ENCODE results near the gene RGS7. TPM values are rescaled to one million over a fixed set of nuclear protein-coding genes. Genes with fewer than 3 reads are reported as not detected.

The RGS7 gene
- total and polyA plus RNA-seq, 2 of the 4 experiments (the other 2 are of a cell fraction): 0.58 to 0.72 TPM

GRCh38 chr1:241143765-241144442 is 213.1 kb downstream of the RGS7 start:
- Histone ChIP-seq H3K23ac (ENCODE audit: low read depth, low read length) (no peak overlapping the region), H3K4me1 (ENCODE audit: control insufficient read depth, insufficient read depth, low read length) (no peaks in the 10 kb centered on the region), H3K4ac (ENCODE audit: low read depth, low read length) (no peak overlapping the region), H2BK20ac (ENCODE audit: low read depth, low read length) (no peak overlapping the region), H4K8ac (ENCODE audit: low read depth in 2 of 2, low read length in 2 of 2) (no peak overlapping the region), H2BK120ac (ENCODE audit: low read depth, low read length) (no peak overlapping the region), H4K20me1 (ENCODE audit: insufficient read depth, low read length) (no peaks in the 10 kb centered on the region), H2AK5ac (ENCODE audit: low read depth, low read length) (no peak overlapping the region), H2BK5ac (ENCODE audit: low read depth, low read length, poor library complexity, severe bottlenecking) (no peak overlapping the region), H4K91ac (ENCODE audit: insufficient read depth, low read depth, low read length) (no peak overlapping the region), H3K9me1 (ENCODE audit: insufficient read depth, low read length) (no peaks in the 10 kb centered on the region), H3K9me3 (ENCODE audit: control insufficient read depth, insufficient read depth, low read length) (peaks cover 8% of the 10 kb centered on the region), H3K27me3 (ENCODE audit: control insufficient read depth, insufficient read depth, low read length) (no peaks in the 10 kb centered on the region), H3K36me3 (ENCODE audit: control insufficient read depth, insufficient read depth, low read length) (no peaks in the 10 kb centered on the region), H3K79me1 (ENCODE audit: low read depth in 1 of 2, low read length in 2 of 2) (no peaks in the 10 kb centered on the region), H3K9ac (ENCODE audit: low read depth, low read length) (no peak overlapping the region), H3K27ac (ENCODE audit: insufficient read depth, low read length) (no peak overlapping the region), H2AK9ac (replicated peaks; ENCODE audit: low read depth, low read length, poor library complexity) (no peak overlapping the region), H2BK15ac (ENCODE audit: low read depth, low read length) (no peak overlapping the region), H3K4me2 (ENCODE audit: low read depth, low read length) (no peak overlapping the region), H4K5ac (ENCODE audit: low read depth, low read length) (no peak overlapping the region), H2AFZ (replicated peaks; ENCODE audit: low read length, poor library complexity) (no peak overlapping the region), H3K4me3 (ENCODE audit: insufficient read depth, low read depth, low read length) (no peak overlapping the region), H3K18ac (ENCODE audit: low read depth, low read length) (no peak overlapping the region), H3K56ac (ENCODE audit: extremely low read depth, insufficient read depth, low read length) (no peak overlapping the region), H3K14ac (replicated peaks; ENCODE audit: low read depth, low read length) (no peak overlapping the region)
- TF ChIP-seq FOS (IDR thresholded peaks at IDR 0.05; ENCODE audit: low read depth, low read length): no peak
- DNase-seq (no peak), ATAC-seq (ENCODE audit: low read depth) (no peak)
- ChIA-PET CTCF (no interaction called here), POLR2A (ENCODE audit: unreplicated experiment) (no interaction called here)
- no TSS peak for BruUV-seq (replicated peaks)
- dilution Hi-C loops (cut with HindIII; ENCODE audit: low sequenced_read_pairs, unreplicated experiment) (no loop called here), in situ Hi-C loops (cut with MboI; ENCODE audit: low sequenced_read_pairs) (no loop called here), intact Hi-C loops (cut with micrococcal nuclease) (no loop called here)
- WGBS, 2 experiments (ENCODE audit: extremely low coverage in 2 of 2, insufficient read length in 1 of 2): 79% methylated on average over 3 of the region's 5 CpGs; no CpG with 5 or more reads in 1 of the 2 experiments

All from IMR-90 (cell line).